Activated CD8-positive, alpha-beta memory T cell treated with anti-CD3 and anti-CD28 coated beads for 36 hours (primary cell): ENCODE data around the gene CD48. TPM values are rescaled to one million over a fixed set of nuclear protein-coding genes. Genes with fewer than 3 reads are reported as not detected.
"Not testable (repeated sequence)": the region's sequence is repeated elsewhere in the genome, so short reads cannot be mapped to it uniquely, and the experiment has no call there.

ENCODE experiments used
- CTCF ChIA-PET: fragments of 350-600 bp; sonication (Branson Sonifier 250); formaldehyde crosslinking; loops from one replicate; lab custom pipeline; 2021; ENCODE audit warnings: antibody characterized with exemption; lab: Charles Lee
- POLR2A ChIA-PET: fragments of 350-600 bp; sonication (Branson Sonifier 250); formaldehyde crosslinking; loops from one replicate; lab custom pipeline; 2021; ENCODE audit warnings: antibody characterized with exemption; lab: Charles Lee
- total RNA-seq, 2 experiments: library from RNA; stranded (reverse); gene quantifications; one replicate each; pipeline ENCODE4 v1.2.3, GENCODE V29; 2021

CD48 gene
- total RNA-seq, 2 experiments from 2014 or later, result 292 to 307 TPM

DNA sequence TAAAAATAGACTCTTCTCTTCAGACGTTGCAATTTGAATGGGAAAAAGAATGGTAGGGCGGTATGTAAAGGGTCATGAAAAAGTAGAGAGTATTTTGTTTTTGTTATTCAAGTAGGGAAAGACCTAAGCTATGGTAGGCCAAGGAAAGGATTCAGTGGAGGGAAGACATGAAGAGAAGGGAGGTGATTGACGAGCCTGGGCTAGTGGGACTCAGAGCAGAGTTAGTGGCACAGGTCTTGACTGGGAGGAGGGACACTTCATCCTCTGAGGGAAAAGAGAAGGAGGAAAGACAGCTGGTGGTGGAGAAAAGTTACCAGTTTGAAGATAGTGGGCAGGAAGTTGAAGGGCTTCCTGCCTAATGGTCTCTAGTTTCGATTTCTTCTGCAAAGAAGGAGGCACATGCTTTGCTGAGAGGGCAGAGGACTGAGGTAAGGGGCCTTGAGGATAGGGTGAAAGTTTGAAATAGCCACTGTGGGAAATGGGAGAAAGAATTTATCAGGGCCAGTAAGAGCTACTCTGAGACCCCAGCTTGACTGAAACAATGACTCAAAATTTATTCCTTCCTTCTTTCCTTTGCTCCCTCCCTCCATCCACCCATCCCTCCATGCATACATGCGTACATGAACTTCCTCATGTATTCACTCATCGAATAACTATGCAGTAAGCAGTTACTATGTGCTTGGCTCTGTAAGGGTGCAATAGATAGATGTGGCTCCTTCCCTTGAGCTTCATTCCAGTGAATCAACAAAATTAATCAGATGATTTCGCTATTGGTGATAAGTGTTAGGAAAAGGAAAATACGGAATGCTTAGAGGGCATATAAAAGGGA lies 4.2 kb downstream of the CD48 start:
- CTCF ChIA-PET, result interaction anchor here (0.6 to 3.1 kb wide), 14 partner anchors 17 to 133 kb away, joined by 3 to 14 read pairs (median 4); partner anchors contain the start of gene SLAMF7

DNA sequence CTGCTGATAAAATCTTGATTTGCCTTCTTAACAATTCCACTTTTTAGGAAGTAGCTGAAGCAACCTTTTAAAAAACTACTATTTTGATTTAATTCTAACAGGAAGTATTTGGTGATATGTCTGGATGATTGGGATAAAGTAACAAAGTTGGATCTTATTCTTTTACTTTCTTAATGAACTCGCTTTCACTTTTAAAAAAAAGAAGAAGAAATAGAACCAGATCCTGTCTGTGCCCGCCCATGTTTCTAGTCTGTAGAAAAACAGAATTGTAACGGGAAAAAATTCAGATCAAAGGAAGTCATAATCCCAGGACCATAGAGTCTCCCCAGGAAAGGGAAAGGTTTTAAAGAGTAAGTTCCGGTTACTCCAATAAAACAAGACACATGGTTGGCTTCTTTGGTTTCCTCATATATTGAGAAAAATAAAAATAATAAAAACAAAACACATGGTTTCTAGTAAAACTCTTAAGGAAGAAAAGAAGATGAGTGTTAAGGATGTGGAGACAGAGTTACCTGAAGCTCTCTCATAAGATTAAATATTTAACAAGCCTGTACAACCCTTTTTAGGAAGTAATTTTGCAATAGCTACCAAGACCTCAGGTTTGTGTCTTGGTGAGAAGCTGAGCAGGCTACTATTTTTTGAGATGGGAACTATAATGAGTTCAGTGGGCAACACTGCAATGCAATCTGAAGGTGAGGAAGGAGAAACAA lies 4.9 kb downstream of the CD48 start:
- ChIA-PET CTCF (interaction anchor here (1.3 to 3.1 kb wide), 11 partner anchors 17 to 132 kb away, joined by 3 to 14 read pairs (median 4); no protein-coding TSS in a partner anchor), POLR2A (interaction anchor here (3.3 kb wide), 1 partner anchor 61 kb away, joined by 14 read pairs; the partner anchor contains the start of gene SLAMF1)

More for the DNA sequence above, 4.2 kb downstream of the CD48 start:
- POLR2A ChIA-PET, result interaction anchor here (0.6 to 3.3 kb wide), 6 partner anchors 25 to 124 kb away, joined by 3 to 14 read pairs (median 4); partner anchors contain the start of gene SLAMF1

DNA sequence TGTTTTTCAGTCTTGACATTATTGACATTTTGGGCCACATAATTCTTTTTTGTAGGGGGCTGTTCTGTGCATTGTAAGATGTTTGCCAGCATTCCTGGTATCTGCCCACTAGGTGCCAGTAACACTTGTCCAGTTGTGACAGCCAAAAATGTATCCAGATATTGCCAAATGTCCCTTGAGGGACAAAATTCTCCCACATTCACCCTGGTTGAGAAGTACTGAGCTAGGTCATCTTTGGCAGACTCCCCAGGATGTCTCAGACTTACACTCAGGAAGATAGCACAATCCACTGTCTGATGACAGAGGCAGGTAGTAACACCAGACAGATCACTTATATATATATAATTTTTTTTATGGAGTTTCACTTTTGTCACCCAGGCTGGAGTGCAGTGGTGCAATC lies 5.9 kb downstream of the CD48 start:
- ChIA-PET POLR2A (interaction anchor here (0.6 kb wide), 1 partner anchor 62 kb away, joined by 6 read pairs; no protein-coding TSS in a partner anchor), CTCF (interaction anchor here (1.0 to 1.8 kb wide), 2 partner anchors 18 to 33 kb away, joined by 4 to 8 read pairs; no protein-coding TSS in a partner anchor)

DNA sequence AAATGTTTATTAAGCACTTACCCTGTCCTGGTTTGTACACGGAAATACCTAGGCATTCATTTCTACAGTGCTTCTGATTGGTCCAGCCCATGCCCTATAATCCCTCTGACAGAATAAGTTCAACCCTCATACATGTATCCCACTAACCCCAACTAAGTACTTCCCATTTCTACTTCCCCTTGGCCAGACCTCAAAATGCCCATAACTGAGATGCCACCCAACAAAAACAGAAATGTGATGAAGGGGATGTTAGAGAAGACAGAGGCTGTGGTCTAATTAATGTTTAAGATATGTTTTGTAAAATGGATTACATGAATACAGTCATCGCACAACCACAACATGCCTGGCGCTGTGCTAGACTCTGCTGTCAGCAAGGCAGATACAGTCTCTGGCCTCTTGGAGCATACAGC lies 6.4 kb downstream of the CD48 start:
- CTCF ChIA-PET, result interaction anchor here (1.0 to 1.8 kb wide), 2 partner anchors 19 to 33 kb away, joined by 4 to 8 read pairs; no protein-coding TSS in a partner anchor
- POLR2A ChIA-PET, result not testable (repeated sequence)

DNA sequence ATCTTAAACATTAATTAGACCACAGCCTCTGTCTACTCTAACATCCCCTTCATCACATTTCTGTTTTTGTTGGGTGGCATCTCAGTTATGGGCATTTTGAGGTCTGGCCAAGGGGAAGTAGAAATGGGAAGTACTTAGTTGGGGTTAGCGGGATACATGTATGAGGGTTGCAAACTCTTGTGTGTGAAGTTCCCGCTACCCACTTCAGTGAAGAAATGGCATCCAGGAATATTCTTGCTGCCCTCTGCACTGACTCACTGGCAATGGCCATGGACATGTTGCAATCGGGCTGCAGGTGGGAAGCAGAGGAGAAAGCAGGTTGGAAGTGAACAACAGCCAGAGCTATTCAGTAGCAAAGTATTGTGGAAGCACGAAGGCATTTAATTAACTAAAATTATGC lies 7.4 kb downstream of the CD48 start:
- ChIA-PET POLR2A (no interaction called here), CTCF (interaction anchor here (2.3 kb wide), 1 partner anchor 29 kb away, joined by 10 read pairs; no protein-coding TSS in a partner anchor)

DNA sequence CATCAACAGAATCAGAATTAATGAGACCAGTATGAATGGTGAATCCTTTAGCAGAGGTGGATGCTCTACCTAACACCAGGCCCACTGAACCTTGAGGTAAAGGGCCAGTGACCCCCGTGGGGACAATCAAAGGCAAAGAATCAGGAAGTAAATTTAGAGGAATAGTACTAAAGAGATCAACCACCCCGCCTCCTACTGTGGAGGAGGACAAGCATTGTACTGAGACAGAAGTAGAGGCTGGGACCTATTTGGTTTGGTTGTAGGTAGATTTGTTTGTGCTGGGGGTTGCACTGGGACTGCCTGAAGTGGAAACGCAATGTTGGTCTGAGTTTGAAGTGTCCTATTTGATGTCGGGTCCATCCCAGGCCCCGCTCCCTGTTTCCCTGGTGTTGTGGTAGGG lies 9.5 kb downstream of the CD48 start:
- ChIA-PET POLR2A (no interaction called here), CTCF (no interaction called here)

DNA sequence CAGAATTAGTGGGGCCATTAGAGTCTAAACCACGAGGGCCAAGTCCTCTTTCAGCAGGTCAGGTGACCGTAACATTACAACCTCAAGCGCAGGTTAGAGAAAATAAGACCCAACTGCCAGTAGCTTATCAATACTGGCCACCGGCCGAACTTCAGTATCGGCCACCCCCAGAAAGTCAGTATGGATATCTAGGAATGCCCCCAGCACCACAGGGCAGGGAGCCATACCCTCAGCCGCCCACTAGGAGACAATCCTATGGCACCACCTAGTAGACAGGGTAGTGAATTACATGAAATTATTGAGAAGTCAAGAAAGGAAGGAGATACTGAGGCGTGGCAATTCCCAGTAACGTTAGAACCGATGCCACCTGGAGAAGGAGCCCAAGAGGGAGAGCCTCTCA lies 19.2 kb downstream of the CD48 start:
- CTCF ChIA-PET, result interaction anchor here (1.3 kb wide), 1 partner anchor 11 kb away, joined by 4 read pairs; no protein-coding TSS in a partner anchor
- POLR2A ChIA-PET, result not testable (repeated sequence)

DNA sequence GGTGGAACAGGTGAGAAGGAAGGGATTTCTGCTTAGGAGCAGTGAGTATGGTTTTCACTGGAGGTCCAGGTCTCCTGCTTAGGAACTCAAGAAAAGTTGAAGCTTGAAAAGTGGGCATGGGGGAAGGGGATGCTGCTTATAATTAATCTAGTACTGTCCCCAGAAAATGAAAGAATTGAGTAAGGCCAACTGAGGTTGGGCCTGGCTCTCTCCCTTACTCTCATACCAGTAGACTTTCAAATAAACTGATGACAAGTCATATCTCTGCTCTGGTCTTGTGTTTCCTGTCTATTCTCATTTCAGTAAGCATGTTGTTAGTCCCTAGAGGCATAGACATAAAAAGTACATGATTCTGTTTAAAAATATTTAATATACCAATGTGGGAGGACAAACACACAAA lies 26.4 kb downstream of the CD48 start:
- CTCF ChIA-PET, result interaction anchor here (1.3 to 1.8 kb wide), 4 partner anchors 10 to 56 kb away, joined by 3 to 9 read pairs (median 4); no protein-coding TSS in a partner anchor
- POLR2A ChIA-PET, result interaction anchor here (1.3 kb wide), 1 partner anchor 40 kb away, joined by 3 read pairs; no protein-coding TSS in a partner anchor

DNA sequence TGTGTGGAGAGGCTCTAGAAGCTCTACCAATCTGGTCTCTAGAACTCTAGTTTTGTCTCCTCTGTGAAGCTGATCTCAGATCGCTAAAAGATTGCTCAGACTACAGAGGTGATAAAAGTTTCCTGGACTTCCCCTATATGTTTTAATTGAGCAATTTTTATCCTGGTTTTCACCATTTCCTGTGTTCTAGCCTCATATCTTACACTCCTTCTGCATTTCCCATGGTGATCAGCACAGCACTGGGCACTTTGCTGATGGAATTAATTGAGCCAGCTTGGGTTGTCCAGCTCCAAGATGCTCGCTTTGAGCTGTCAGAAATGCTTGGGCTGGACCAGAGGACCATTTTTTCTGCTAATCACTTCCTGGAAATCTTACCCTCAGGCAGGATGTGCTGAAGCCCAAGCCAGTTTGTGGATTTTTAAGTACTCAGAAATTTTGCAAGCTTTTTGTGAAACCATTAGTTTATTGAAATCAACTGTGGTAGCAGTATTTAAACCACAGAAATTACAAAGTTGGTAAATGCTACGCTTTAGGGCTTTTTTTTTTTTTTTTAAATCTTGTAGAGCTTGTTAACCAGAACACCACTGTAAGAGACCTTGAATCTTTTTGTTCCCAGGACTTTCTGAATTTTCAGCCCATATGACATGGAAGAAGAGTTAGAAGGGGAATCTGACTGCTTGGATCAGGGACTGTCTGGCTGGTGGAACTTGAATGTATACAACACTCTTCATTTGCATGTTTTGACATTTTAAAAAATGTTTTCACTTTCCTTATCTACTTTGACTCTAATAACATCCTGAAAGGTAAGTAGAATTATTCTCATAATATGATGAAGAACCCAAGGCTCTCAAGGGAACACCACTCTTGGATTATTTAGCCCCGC lies 28.4 kb downstream of the CD48 start:
- CTCF ChIA-PET, result interaction anchor here (0.6 to 3.6 kb wide), 10 partner anchors 10 to 348 kb away, joined by 3 to 40 read pairs (median 4); partner anchors contain the start of gene ITLN2
- POLR2A ChIA-PET, result interaction anchor here (0.6 to 2.0 kb wide), 8 partner anchors 11 to 113 kb away, joined by 3 to 12 read pairs (median 4); partner anchors contain the start of genes LY9 and SLAMF1

DNA sequence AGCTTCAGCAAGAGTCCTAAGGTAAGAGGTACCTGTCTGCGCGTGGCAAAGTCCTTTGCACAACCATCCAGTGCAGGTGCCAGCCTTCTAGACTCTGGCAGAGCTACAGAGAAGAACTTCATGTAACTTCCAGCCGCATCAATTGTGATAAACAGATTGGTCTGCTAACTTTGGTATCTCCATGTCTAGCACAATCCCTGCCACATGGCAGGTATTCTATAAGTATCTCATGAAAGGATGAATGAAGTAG lies 29.8 kb downstream of the CD48 start:
- ChIA-PET CTCF (interaction anchor here (0.9 to 3.6 kb wide), 16 partner anchors 8 to 308 kb away, joined by 3 to 40 read pairs (median 4); no protein-coding TSS in a partner anchor), POLR2A (interaction anchor here (1.3 to 2.0 kb wide), 4 partner anchors 26 to 86 kb away, joined by 3 to 12 read pairs (median 4); no protein-coding TSS in a partner anchor)

DNA sequence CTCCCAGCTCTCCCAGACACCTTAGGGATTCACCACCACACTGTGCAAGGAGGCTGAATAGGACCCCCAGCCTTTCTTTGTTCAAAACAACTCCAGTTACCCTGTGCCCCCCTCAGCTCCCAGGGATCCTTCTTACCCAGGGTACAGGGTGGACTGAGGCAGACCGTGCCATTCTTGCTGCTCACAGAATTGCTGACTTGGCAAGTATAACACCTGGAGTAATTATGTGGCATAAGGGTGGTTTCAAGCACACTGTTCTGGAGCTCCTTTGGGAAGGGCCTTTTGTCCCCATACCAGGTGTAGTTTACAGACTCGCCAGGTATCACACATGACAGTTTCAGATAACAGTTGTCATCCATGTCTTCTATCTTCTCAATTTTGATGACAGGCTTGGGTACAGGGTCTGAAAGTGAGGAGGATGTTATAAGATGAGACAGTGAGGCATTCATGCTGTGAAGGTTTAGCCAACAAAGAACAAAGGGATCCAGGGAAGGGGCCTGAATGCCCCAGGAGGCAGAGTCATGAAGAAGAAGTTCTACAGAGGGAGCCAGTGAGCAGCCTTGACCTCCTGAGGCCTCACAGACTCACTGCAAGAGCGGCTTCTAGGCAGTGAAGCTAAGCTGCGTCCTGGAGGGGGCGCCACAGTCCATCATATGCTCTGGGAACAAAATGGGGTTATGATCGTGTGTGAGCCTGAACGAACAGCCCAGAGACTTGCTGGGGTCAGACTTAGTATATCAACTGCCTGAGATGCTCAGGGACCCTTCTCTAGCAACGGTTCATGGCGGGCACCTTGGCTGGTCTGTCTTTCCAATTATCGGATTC lies 30.3 kb downstream of the CD48 start:
- POLR2A ChIA-PET, result interaction anchor here (1.3 to 1.4 kb wide), 3 partner anchors 27 to 87 kb away, joined by 3 to 5 read pairs (median 4); no protein-coding TSS in a partner anchor

DNA sequence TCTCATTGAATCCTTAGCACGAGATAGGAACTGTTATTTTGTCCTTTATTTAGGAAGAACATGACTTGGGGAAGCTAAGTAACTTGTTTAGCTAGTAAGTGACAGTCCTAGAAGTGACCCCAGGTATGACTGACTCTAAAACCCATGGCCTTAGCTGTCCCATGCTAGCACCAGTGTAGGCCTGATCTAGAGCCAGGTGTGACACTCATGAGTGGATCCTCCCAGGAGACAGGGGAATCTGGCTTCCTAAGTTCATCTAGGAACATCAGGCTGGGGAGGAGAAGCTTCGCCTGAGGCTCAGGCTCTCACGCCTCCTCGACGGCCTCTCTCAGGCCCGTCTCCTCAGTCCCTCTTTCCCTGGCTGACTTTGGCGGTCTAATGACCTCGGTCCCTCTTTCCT lies 31.2 kb downstream of the CD48 start:
- ChIA-PET POLR2A (interaction anchor here (1.4 kb wide), 1 partner anchor 32 kb away, joined by 4 read pairs; no protein-coding TSS in a partner anchor), CTCF (interaction anchor here (0.6 to 3.6 kb wide), 15 partner anchors 7 to 309 kb away, joined by 3 to 40 read pairs (median 4); partner anchors contain the start of gene CD48)

More for the DNA sequence above, 30.3 kb downstream of the CD48 start:
- CTCF ChIA-PET, result interaction anchor here (0.6 to 3.6 kb wide), 25 partner anchors 8 to 308 kb away, joined by 3 to 40 read pairs (median 4); partner anchors contain the start of genes CD48 and LY9

DNA sequence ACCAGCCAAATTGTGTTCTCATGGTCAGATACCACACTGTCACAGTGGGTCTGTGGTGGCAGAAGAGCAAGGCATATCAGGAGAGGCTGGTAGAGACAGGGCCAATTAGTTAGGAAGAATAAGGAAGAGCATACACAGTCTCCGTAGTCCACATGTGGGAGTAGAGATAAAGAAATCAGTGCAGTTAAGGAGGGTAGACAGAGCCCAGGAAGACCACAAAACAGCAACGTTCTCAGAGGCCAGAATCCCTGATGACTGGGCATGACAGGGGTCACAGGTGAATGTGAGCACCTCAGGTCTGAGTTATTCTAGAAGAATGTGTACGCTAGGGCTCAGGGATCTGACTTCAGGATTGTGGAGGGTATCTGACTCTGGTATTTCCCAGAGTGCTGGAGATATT lies 31.7 kb downstream of the CD48 start:
- ChIA-PET CTCF (interaction anchor here (0.9 to 3.6 kb wide), 5 partner anchors 27 to 155 kb away, joined by 3 to 40 read pairs (median 6); no protein-coding TSS in a partner anchor), POLR2A (no interaction called here)

DNA sequence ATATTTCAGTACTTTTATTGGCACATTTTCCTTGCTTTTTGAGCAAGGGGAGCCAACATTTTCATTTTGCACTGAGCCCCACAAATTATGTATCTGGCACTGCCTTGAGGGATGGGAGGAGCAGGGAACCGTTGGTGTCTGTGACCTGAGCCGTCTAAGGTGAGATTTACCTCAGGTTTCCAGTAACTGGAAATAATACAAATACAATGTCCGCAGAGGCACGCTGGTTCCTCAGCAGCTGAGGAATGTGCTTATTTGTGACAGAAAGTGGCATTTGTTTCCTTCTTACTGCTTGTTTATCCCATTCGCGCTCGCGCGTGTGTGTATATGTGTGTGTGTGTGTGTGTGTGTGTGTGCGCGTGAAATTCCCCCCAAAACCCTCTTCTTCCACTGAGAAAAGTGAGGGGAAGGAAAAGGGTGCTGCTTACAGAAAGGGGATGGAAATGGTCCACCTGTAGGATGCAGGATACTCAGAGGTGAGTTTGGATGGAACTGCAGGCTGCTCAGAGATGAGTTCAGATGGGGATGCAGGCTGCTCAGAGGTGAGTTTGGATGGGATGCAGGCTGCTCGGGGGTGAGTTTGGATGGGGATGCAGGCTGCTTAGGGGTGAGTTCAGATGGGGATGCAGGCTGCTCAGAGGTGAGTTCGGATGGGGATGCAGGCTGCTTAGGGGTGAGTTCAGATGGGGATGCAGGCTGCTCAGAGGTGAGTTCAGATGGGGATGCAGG lies 34.6 kb downstream of the CD48 start:
- POLR2A ChIA-PET, result no interaction called here
- CTCF ChIA-PET, result interaction anchor here (0.6 kb wide), 2 partner anchors 91 to 360 kb away, joined by 3 read pairs; no protein-coding TSS in a partner anchor

DNA sequence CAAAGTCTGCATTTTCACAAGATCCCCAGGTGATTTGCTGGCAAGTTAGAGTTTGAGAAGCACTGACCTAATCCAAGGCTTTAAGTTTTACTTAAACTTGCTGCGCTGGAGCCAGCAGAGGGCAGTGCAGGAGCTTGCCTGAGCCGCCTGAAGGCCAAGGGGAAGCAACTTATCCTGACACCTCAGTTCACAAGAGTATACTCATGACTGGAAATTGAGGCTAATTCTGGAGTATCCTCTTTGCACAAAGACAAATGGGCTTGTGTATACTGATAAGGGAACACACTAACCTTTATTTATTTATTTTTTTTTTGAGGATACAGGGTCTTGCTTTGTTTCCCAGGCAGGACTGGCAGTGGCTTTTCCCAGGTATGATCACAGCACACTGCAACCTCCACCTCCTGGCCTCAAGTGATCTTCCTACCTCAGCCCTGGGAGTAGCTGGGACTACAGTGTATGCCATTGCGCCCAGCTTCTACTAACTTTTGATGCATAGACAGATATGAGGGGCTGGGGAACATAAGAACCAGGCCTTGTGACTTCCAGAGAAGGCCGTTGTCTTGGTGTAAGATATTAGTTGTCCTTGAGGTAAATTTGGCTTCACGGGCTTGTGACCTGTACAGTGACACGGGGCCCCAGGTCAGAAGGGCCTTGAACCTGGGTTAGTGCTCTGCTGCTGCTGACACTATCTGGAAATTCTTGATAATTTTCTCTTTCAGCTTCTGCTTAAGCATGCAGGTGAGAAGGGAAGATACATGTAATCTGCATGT lies 35.8 kb downstream of the CD48 start:
- POLR2A ChIA-PET, result interaction anchor here (0.7 to 1.3 kb wide), 3 partner anchors 28 to 312 kb away, joined by 3 read pairs; no protein-coding TSS in a partner anchor
- CTCF ChIA-PET, result interaction anchor here (0.8 to 3.8 kb wide), 25 partner anchors 10 to 279 kb away, joined by 3 to 15 read pairs (median 4); partner anchors contain the start of genes ITLN2, SLAMF1 and SLAMF7
